Ovary (tissue), 3 donors: ENCODE measurements around the gene PPDPF.

Source experiments
- POLR2A ChIP-seq: fragments of 450-650 bp; IDR thresholded peaks from one replicate; pipeline ENCODE4 v1.6.1; 2017; ENCODE audit warnings: antibody characterized with exemption, mild to moderate bottlenecking, moderate library complexity
- TF ChIP-seq, protein P1 (sequence below), 3 donors: fragments of 450-650 bp in 2 of 3; fragments of 200-600 bp in 1 of 3; IDR thresholded peaks; one replicate each; pipeline versions ENCODE4 v1.5.1 to v1.8.0; 2016 to 2022; ENCODE audit warnings: antibody characterized with exemption in 3 of 3, mild to moderate bottlenecking in 1 of 3
- donor health status: DM: no; HTN: no; CAD: no.

DNA sequence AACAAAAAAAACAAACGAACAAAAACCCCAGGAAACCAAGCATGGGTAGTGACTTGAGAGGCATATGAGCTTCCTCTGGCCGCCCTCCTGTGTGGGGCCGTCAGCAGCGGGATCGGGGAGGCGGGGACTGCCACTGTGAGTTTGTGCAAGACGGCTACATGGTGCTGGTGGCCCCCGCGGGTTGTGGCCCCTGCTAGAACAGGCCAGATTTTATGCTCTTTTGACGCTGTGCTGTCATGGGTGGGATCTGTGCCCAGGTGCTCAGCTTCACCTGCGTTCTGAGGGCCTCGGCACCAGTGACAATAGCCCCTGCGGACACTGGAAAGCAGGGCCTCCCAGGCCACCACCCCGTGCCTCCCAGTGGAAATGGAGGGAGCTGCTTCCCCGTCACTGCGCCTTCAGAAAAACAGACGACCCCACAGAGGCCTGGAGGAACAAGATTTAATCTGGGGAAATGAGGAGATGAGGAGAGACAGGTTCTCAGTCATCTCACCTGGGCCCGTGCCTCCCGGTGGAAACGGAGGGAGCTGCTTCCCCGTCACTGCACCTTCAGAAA, 43.4 kb upstream of the PPDPF start:
- TF ChIP-seq, protein P1, sequence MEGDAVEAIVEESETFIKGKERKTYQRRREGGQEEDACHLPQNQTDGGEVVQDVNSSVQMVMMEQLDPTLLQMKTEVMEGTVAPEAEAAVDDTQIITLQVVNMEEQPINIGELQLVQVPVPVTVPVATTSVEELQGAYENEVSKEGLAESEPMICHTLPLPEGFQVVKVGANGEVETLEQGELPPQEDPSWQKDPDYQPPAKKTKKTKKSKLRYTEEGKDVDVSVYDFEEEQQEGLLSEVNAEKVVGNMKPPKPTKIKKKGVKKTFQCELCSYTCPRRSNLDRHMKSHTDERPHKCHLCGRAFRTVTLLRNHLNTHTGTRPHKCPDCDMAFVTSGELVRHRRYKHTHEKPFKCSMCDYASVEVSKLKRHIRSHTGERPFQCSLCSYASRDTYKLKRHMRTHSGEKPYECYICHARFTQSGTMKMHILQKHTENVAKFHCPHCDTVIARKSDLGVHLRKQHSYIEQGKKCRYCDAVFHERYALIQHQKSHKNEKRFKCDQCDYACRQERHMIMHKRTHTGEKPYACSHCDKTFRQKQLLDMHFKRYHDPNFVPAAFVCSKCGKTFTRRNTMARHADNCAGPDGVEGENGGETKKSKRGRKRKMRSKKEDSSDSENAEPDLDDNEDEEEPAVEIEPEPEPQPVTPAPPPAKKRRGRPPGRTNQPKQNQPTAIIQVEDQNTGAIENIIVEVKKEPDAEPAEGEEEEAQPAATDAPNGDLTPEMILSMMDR (IDR thresholded peaks at IDR 0.05) = no peak
- TF ChIP-seq POLR2A = no peak
